Right ventricle myocardium inferior (tissue), 1 donor: Measurements from ENCODE around the gene SLC39A7. TPM values are rescaled to one million over a fixed set of nuclear protein-coding genes. Genes with fewer than 3 reads are reported as not detected.

Experiments used
- ATAC-seq: fragments of 200-7000 bp; cut with Tn5 transposase; one replicate; pipeline ENCODE4 v1.9.1; 2020; ENCODE audit warnings: mild to moderate bottlenecking, moderate library complexity
- DNase-seq: peaks from one replicate; pipeline ENCODE4 v3.0.0; 2021; ENCODE audit errors: missing footprints
- intact Hi-C: fragments of 100-400 bp; cut with DNase I; formaldehyde crosslinking; loops from one replicate; pipeline ENCODE4 v1.11.0; 2022
- total RNA-seq: library from RNA; stranded (reverse); fragmentation: NEBNext Ultra II Directional; extraction: Animal tissue kit (Norgen Biotek cat#: 25700); gene quantifications from one replicate; pipeline ENCODE4 v1.2.1, GENCODE V29; 2021
- donor health status: DM: no; HTN: yes; CAD: no; lungs with severe emphysema.

SLC39A7 gene
- total RNA-seq, 1 donor from 2014 or later, result 55.4 TPM

DNA sequence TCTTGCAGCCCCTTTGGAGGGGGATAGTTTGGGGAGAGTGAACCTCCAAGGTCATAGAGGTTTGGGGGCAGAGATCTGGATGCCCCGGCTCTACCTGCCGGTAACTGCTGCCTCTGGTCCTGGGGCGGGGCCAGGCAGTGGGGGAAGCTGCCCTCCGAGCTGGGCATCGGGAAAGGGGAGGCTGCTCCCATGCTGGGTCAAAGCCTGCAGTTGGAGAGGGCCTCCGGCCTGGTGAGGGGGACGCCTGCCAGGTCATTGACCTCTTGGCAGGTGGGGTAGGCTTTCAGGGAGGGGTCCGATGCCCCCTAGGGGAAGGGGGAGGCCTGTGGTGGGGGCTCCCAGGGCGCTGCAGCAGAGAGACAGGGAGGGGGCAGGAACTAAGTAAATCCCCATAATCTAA is 15.5 kb upstream of the SLC39A7 start:
- intact Hi-C loops, result no loop called here
- peak; percentile 15 for DNase-seq
- ATAC-seq, result no peak

DNA sequence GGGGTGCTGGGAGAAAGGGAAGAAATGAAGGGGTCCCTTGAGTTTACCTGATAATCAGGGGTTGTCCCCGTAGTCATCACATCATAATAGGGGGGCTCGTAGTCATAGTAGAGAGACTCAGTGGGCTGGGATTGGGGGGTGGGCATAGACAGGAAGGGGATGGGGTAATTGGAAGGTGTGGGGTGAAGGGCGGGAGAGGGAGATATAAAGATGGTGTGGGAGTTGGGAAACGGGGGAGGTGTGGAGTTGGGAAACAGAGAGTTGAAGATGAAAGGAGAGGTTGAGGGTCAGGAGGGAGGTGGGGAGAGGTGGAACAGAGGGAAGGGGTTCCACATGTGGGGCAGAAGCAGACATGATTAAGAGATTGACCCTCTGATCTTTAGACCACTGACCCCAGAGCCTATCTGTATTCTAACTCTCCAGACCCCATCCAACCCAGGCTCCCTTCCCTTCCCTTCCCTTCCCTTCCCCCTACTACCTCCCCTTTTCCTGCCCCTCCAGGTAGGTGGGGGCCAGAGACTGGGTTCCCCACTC is 14.9 kb upstream of the SLC39A7 start:
- DNase-seq (no peak), ATAC-seq (no peak)
- intact Hi-C loops, result no loop called here

DNA sequence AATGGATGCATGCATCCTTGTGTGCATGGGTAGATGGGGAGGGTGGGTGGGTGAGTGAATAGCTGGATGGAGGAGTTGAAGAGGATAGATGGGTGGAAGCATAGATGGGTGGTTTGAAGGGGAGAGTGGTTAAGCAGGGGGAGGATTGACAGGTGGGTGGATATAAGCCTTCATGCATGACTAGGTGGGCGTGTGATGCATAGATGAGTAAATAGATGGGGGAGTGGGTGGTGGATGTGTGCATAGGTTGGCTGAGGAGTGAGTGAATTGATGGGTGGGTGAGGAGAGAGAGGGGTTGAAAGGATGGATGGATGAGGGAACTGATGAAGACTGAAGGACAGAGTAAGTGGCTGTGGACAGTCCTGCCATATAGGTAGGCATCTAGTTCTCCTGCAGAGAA is 12.9 kb upstream of the SLC39A7 start:
- DNase-seq (no peak), ATAC-seq (no peak)
- intact Hi-C loops, result no loop called here

DNA sequence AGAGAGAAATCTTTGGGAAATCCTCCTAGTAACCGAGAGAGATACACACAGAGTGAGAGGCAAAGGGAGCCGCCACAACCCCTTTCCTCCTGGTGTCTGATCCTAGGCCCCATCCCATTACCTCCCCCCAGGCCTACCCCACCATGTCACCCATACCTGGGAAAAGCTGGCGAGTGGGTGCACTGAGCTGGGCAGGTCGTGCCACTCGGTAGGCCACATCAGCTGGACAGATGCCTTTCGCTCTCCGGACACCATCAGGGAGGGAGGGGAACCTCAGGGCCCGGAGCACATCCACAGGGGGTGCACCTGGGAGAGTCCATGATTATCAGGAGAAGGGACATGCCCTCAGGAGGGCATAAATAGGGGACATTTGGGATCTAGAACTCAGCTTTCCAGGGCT is 11.5 kb upstream of the SLC39A7 start:
- DNase-seq, result peak; percentile 44
- ATAC-seq, result no peak
- intact Hi-C loops, result no loop called here

DNA sequence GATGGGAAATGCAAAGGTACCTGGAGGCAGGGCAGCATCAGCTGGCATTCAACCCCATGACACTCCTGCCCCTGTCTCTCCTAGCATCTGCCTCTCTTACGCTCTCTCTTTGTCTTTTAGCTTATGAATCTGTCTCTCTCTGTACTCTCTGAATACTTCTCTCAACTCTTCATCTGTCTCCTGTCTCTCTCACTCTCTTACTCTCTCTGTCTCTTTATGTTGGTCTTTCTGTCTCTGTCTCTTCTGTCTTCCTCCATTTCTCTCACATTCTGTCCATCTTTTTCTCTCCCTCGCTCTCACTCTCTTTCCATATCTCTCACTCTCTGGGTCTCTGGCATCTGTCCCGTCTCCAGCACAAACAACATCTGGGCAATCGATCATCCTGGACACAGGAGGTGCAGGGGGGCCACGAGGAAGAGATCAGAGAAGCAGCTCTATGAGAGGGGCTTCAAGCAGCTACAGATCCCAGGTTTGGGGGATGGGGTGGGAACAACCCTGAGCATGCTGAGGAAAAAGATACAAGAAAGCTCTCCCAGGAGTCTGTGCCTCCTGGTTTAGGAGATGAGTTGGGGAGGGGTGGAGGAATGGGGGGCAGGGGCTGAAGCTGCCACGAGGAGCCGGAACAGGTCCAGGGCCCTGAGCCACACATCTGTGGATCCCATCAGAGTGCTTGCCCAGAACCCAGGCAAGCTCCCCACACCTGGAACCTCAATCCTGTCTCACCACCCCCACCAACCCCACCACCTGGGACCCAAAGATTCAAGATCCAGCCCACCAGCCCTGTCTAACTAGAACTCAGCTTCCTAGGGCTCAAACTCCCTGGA is 10.8 kb upstream of the SLC39A7 start:
- DNase-seq (no peak), ATAC-seq (no peak)
- intact Hi-C loops, result no loop called here

DNA sequence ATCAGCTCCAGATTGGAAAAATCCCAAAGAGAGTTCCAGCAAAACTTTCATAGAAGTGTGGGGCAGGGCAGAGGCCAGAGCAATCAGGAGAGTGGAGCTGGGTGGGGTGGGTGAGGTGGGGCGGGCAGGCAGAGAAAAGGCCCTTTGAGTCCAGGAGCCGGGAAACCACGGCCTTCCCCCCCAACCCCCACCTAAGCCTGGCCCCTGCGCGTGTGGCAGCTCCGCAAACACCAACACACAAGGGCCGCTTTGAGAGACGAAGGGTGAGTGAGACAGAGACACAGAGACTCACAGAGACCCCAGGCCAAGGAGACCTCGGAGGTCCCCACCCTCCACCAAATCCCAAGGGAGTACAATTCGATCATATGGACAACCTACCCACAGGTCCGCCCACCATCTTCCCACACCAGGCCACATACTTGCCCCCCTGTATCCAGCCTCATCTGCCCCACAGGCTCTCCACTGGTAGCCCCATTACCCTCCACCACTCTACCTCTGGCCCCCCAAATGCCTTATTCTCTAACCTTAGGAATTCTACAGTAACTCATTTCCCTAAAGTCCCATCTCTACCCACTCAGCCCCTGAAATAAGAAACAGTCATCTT is 10.1 kb upstream of the SLC39A7 start:
- DNase-seq (no peak), ATAC-seq (no peak)
- intact Hi-C loops, result no loop called here

DNA sequence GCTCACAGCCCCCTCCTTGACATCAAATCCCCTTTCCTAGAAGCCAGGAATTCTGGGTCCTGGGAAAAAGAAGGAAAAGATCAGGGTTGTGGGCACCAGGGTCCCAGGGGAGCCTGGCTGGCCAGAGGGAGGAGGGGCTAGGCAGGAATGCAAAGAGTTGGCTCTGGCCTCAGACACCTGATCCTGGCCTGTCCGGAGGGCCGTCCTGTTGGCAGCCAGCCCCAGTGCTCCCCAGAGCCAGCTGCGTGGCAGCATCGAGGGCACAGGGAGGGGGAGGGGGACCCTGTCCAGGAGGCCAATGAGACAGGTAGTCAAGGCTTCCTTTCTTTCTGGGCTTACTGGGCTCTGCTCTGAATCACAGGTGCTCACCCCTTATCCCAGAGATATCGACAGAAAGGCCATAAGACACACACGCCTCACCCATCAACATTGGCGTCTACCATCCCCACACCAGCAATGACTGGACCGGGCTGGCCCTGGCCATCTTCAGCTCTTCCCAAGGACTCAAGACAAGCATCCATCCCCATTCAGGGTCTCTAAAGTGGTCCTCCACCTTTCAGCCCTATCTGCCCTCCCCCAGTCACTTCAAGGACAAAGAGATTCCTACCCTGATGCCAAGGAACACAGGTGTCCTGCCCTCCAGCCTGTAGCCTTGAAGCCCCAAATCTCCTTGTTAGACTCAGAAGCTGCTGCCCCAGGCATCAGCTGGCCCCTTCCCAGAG is 9.1 kb upstream of the SLC39A7 start:
- DNase-seq, result peak; percentile 44
- intact Hi-C loops, result no loop called here
- no peak for ATAC-seq

DNA sequence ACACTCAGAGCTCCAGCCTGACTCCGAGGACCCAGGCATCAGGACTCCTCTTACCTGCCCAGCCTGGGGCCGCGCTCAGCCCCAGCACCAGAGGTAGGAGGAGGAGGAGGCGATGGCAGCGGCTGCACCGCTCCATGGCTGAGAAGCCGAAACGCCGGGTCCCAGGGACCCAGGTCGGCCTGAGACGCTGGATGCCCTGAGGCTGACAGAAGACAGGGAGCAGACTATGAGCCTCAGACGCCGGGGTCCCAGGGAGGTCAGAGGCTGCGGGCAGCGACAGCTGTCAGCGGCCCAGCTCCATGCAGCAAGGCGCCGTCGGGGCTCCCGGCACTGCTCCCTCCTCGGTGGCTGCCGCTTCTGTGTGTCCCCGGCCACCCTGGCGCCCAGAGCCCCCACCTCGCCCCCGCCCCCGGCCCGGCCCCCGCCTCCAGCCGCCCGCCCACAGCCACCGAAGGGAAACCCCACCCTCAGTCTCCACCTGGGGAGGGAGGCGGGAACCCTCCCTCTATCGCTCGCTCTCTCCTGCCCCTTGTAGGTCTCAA is 8.5 kb upstream of the SLC39A7 start, which contains the start of gene COL11A2:
TSS of gene COL11A2 (minus strand) at position 363 of the 542 bp plus-strand sequence. CDS start at position 136, 227 bp downstream.
- DNase-seq (peak; percentile 32), ATAC-seq (no peak)
- intact Hi-C loops, result no loop called here

DNA sequence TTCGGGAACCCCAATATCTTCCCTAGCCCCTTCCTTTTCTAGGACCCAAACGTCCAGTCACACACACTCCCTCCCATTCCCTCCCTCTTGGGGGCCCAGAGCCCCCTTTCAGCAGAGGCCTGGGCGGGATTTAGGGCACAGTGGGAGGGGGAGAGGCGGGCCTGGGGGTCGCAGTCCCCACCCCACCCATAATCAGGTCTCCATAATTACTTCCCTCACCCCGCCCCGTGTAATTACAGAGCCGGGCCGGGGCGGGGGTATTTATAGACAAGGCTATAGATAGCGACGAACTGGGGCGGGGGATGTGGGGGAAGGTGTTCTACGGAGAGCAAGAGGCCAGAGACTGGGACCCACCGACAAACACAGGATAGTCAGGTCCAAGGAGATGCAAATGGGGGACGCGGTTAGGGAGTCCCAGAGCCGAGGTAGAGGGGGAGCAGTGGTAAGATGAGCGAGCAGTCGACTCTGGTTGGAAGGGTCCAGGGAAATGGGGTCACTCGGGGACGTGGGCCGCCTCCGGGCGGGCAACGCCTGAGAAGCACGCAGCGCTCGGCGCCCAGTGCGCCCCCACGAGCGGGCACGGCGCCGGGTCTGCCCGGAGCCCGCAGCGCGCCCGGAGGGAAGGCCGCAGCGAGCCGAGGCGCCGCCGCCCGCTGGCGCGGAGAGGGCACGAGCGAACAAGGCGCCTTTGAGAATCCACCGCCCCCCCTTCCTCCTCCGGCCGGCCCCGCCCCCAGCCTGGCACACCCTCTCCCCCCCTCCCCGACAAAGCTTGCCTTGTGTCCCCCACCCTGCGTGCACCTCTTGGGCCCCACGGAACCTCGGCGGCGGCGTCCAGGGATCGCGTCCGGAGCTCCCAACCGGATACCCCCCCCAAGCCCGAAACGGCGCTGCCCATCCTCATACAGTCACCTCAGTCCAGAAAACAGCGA is 7.7 kb upstream of the SLC39A7 start:
- peak; percentile 58 for DNase-seq
- intact Hi-C loops, result no loop called here
- ATAC-seq, result peak; percentile 20

DNA sequence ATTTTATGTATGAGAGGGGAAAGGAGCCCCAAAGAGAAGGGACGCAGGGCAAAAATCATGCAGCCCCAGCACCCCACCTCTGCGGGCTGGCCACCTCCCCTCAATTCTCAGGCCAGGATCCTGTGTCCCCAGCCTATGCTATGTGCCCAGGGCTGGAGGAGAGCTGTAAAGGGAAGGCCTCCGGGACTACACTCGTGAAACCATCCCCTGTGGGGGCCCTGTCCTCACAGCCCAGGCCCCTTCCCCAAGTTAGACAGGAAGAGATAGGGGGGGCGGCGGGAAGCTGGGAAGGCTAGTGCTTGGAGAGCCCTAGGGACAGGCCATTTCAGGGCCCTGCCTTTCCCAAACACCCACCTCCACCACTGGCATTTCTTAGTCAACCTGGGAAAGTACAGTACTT is 7.0 kb upstream of the SLC39A7 start:
- ATAC-seq, result no peak
- intact Hi-C loops, result no loop called here
- DNase-seq, result peak; percentile 16

DNA sequence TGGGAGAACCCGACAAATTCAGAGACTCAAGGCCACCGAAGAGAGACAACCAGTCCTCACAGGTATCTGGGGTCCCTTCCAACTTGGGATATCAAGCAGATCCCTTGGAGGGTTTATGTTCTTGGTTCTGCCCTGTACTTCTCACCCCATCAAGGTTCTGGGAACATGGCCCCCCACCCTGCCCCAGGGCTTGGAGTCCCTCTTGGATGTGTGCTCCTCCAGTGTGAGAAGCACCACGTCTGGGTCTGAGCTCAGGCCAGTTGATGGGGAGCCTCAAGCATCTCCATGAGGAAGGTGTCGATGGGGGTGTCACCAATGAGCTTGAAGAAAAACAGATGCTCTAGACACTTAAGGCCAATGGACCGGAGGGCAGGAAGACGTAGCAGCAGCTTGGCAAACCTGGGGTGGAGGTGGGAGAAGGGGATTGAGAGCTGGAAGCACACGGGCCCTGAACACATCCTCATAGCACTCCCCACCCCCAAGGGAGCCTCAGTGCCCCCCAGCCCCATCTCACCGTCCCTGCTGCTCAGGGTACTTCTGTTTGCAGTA is 6.2 kb upstream of the SLC39A7 start:
- ATAC-seq, result no peak
- intact Hi-C loops, result no loop called here
- DNase-seq, result no peak

DNA sequence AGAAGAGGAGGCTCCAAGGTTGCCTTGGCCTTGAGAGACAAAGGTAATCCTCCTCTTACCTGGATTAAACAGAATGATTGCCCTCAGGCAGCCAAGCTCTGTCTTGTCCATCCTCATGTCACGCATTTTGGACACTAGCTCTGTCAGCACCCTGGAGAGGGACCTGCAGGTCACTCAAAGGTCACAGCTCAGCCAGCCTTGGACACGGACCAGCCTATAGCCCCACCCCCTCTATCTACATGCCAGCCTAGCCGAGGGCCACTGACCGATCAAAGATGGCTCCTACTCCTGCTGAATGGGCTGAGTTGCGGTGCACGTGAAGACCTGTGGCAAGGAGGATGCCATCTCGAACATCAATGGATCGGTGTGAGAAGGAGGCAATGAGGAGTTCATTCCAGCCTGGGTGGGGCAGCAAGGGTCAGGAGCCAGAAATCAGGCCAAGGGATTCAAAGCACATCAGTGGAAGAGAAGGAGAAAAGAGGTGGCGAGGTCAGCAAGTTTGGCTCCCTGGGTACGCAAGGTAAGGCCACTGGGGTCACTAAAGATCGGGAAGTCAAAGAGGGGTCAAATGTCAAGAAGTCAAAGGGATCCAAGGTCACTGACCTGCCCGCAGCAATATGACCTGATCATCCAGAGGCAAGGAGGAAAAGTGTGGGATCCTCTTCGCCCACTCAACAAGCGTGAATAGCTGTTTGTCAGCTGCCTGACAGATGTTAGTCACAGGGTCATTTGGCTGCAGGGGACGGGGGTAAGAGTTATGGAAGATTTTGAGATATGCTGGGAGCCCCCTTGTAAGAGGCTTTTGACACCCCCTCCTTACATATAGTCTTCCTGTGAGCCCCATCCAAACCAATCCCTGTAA is 5.1 kb upstream of the SLC39A7 start:
- DNase-seq, result no peak
- intact Hi-C loops, result loop anchor here (2.0 kb wide), 1 partner anchor 35 kb away; no protein-coding TSS in a partner anchor
- no peak for ATAC-seq

DNA sequence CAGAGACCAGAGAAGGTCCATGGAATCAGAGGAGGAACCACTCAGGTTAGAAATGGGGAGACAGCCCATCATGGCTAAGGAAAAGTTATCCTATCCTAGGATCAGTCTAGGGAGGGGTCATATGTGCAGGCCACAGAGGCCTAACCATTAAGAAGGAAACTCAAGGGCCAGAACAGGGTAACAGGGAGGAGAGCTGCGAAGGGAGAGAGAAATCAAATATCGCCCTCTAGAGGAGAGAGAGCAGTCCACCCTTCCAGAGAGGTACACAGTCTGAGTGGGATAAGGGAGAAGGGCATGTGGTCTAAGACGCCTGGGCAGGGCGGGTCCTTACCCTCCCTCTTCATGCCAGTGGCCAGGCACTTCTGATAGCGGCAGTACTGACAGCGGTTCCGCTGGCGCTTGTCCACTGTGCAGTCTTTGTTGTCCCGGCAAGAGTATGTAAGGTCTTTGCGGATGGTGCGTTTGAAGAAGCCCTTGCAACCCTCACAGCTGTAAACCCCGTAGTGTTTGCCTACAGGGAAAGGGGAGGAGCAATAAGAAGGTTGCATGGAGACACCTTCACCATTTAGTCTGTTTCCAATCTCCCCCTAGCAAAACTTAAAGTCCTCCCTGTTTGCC is 3.1 kb upstream of the SLC39A7 start:
- intact Hi-C loops, result loop anchor here (2.0 kb wide), 1 partner anchor 37 kb away; no protein-coding TSS in a partner anchor
- ATAC-seq (peak; percentile 25), DNase-seq (no peak)

DNA sequence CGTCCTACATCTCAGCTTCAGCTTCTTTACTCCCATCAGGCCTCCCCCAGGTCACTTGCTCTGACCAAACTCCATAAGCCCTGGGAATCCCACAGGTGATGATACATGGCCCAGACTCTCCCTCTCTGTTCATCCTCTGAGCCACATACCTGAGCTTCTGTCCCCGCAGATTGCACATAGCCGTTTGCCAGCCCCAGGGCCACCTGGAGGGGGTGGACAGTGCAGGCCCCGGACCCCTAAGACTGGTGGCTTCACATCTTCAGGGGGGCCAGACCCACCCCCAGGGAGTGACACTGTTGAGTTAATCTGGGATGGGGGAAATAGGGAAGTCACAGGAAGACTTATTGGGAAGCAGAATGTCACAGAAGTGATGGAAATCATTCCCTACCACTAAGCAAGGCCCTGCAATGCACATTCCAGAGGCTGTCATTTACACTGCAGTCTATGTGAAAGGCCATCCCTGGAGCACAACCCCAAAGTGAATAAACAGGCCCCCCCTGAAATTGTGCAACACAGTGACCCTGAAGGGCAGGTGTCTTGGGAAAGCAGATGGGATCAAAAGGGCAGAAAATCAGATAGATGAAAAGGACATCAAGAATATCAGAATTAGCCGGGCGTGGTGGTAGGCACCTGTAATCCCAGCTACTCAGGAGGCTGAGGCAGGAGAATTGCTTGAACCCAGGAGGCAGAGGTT is 2.4 kb upstream of the SLC39A7 start:
- DNase-seq (no peak), ATAC-seq (no peak)
- intact Hi-C loops, result no loop called here

DNA sequence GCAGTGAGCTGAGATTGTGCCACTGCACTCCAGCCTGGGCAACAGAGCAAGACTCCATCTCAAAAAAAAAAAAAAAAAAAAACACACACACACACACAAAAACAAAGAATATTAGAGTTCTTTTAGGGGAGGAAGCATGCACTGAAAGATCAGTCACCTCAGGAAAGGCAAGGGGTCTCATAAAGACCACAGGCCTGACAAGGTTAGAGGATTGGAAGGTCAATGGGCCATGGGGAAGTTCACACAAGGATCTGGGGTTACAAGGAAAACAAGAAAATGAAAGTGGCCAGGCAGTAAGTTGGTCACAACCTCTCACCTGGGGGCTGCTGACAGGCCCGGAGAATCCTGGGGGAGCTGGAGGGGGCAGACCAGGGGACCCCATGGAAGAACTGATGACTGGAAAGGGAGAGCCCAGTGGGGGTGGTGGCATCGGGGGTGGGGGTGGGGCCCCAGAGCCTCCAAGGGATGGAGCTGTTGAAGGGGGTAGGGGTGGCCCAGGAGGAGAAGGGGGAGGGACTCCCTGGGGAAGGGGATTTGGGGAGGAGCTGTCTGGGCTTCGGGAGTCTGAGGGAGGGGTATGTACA is 1.7 kb upstream of the SLC39A7 start:
- intact Hi-C loops, result no loop called here
- no peak for ATAC-seq
- DNase-seq, result no peak
